Muscle layer of colon (tissue), 2 donors: Measurements from ENCODE around the gene ERMN.
"Not testable (repeated sequence)": the region's sequence is repeated elsewhere in the genome, so short reads cannot be mapped to it uniquely, and the experiment has no call there.

Source experiments
- H3K27ac ChIP-seq: one replicate; pipeline ENCODE4 v1.7.0; 2013; ENCODE audit warnings: low read depth, mild to moderate bottlenecking, low read length, moderate library complexity
- H3K27me3 ChIP-seq, 2 donors: one replicate each; pipeline ENCODE4 v1.7.0; 2013; ENCODE audit warnings: low read length in 2 of 2, mild to moderate bottlenecking in 2 of 2; ENCODE audit not compliant: insufficient read depth in 2 of 2, control insufficient read depth in 1 of 2
- H3K36me3 ChIP-seq: one replicate; pipeline ENCODE4 v1.7.0; 2013; ENCODE audit warnings: mild to moderate bottlenecking, low read length; ENCODE audit not compliant: insufficient read depth
- H3K4me1 ChIP-seq: one replicate; pipeline ENCODE4 v1.7.0; 2013; ENCODE audit warnings: mild to moderate bottlenecking, low read length; ENCODE audit not compliant: insufficient read depth
- H3K4me3 ChIP-seq, 2 donors: one replicate each; pipeline ENCODE4 v1.7.0; 2013; ENCODE audit warnings: low read length in 2 of 2, low read depth in 1 of 2, mild to moderate bottlenecking in 1 of 2, moderate library complexity in 1 of 2
- H3K9ac ChIP-seq: one replicate; pipeline ENCODE4 v1.7.0; 2013; ENCODE audit warnings: low read length
- H3K9me3 ChIP-seq: one replicate; pipeline ENCODE4 v1.7.0; 2013; ENCODE audit warnings: mild to moderate bottlenecking, low read length
- donor health status: abdominal sarcoma.
- donor health status: Adenocarcinoma of cecum.

The ERMN gene

GRCh38 chr2:157325786-157326185, at the start of gene ERMN:
ERMN (minus strand) TSS chr2:157325824; CDS start chr2:157325642, 182 bp downstream.
- H3K9me3 ChIP-seq = no peaks in the 10 kb centered on the region
- no peaks in the 10 kb centered on the region for H3K36me3 ChIP-seq
- no peak within 1 kb of the TSS for H3K4me3 ChIP-seq
- H3K9ac ChIP-seq = no peak within 1 kb of the TSS
- H3K4me1 ChIP-seq = peaks cover 8% of the 10 kb centered on the region
- no peaks in the 10 kb centered on the region for H3K27me3 ChIP-seq
- H3K27ac ChIP-seq = no peak within 1 kb of the TSS

GRCh38 chr2:157375384-157375783, 49.8 kb upstream of the ERMN start:
- Histone ChIP-seq H3K4me3 (no peak overlapping the region), H3K9ac (no peak overlapping the region), H3K27me3 (no peaks in the 10 kb centered on the region), H3K4me1 (no peaks in the 10 kb centered on the region), H3K9me3 (no peaks in the 10 kb centered on the region), H3K36me3 (no peaks in the 10 kb centered on the region), H3K27ac (no peak overlapping the region)

GRCh38 chr2:157368508-157368907, 42.9 kb upstream of the ERMN start:
- H3K9me3 ChIP-seq, H3K9ac ChIP-seq, H3K4me1 ChIP-seq, H3K36me3 ChIP-seq, H3K27ac ChIP-seq, H3K4me3 ChIP-seq, H3K27me3 ChIP-seq: not testable (repeated sequence)

DNA sequence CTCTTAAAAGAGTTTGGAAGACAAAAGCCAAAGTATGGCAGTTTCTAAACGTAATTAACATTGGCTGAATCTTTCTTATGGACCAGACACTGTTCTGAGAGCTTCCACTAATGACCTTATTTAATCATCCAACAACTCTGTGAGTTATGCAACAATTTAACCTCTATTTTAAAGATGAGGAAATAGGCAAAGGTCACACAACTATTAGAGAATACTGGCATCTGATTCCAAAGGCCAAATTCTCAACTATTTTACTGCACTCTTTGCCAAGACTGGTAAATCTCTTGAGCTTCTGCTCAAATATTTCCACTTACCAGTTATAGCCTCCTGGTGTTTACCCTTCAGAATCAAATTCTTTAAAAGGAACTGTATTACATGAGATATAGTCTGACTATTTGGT, 42.1 kb upstream of the ERMN start:
- Histone ChIP-seq H3K9me3 (no peaks in the 10 kb centered on the region), H3K27ac (no peak overlapping the region), H3K9ac (no peak overlapping the region), H3K27me3 (no peaks in the 10 kb centered on the region), H3K4me3 (no peak overlapping the region), H3K4me1 (peaks cover 12% of the 10 kb centered on the region), H3K36me3 (no peaks in the 10 kb centered on the region)

DNA sequence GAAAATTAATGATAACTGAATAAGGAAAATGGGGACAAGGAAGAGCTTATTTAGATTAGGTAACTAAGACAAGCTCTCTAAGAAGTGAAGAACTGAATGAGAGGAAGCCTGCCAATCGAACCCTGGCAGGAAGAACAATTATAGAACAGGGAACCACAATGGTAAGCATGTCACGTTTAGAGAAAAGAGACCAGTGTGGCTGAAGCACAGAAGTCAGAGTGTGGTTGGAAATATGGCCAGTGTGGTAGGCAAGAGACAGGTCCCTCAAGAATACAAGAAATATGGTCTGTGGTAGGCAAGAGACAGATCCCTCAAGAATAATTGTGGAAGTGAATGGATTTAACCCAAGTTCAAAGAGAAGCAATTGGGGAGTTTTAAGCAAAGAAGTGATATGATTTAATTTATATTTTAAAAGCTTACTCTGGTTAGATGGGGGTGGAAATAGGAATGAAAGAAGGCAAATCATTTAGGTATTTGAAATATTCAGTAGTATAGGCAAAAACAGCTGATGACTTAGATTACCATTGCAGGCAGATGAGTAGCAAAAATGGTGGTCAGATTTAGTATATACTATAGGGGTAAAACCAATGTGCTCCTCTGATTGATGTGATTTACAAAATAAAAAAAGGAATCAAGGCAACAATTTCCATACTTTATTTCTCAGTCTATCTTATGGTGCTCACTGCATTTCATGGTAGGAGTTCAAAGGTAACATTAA, 38.8 kb upstream of the ERMN start:
- H3K4me3 ChIP-seq = no peak overlapping the region
- H3K27ac ChIP-seq = no peak overlapping the region
- H3K27me3 ChIP-seq = no peaks in the 10 kb centered on the region
- H3K4me1 ChIP-seq = peaks cover 12% of the 10 kb centered on the region
- H3K9me3 ChIP-seq = no peaks in the 10 kb centered on the region
- no peaks in the 10 kb centered on the region for H3K36me3 ChIP-seq
- no peak overlapping the region for H3K9ac ChIP-seq

DNA sequence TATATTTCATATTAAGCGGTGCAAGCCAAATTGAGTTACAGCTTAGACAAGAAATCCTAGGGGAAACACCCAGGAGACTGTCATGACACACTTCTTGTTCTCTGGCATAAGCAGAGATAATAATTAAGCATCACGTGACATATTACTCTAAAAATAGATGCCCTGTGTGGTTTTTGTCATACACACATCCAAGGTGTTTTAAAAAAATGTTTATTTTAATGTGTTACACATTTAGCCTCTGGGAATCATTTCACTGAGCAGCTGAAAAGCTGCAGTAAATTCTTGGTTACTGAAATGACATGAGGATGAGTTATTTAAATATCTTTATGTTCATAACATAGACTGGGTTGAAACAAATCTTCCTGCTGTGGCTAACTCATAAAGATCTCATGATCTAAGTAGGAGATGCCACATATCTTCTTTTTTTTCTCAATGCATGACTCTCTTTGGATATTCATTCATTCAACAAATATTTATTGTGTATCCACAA, 38.0 kb upstream of the ERMN start:
- Histone ChIP-seq H3K27ac (no peak overlapping the region), H3K4me1 (peaks cover 12% of the 10 kb centered on the region), H3K36me3 (no peaks in the 10 kb centered on the region), H3K9me3 (no peaks in the 10 kb centered on the region), H3K9ac (no peak overlapping the region), H3K4me3 (no peak overlapping the region), H3K27me3 (no peaks in the 10 kb centered on the region)

GRCh38 chr2:157362627-157363026, 37.0 kb upstream of the ERMN start:
- Histone ChIP-seq H3K4me1 (peaks cover 12% of the 10 kb centered on the region), H3K9ac (no peak overlapping the region), H3K27me3 (no peaks in the 10 kb centered on the region), H3K4me3 (no peak overlapping the region), H3K36me3 (no peaks in the 10 kb centered on the region), H3K9me3 (no peaks in the 10 kb centered on the region), H3K27ac (no peak overlapping the region)

- Histone ChIP-seq H3K4me1 (peaks cover 12% of the 10 kb centered on the region), H3K9ac (no peak overlapping the region), H3K4me3 (no peak overlapping the region), H3K36me3 (no peaks in the 10 kb centered on the region), H3K27ac (no peak overlapping the region), H3K9me3 (no peaks in the 10 kb centered on the region), H3K27me3 (no peaks in the 10 kb centered on the region)
These were observed 35.9 kb upstream of the ERMN start for GRCh38 chr2:157361526-157361925.

- H3K4me1 ChIP-seq = peaks cover 12% of the 10 kb centered on the region
- H3K27me3 ChIP-seq = no peaks in the 10 kb centered on the region
- no peak overlapping the region for H3K9ac ChIP-seq
- no peaks in the 10 kb centered on the region for H3K9me3 ChIP-seq
- no peak overlapping the region for H3K27ac ChIP-seq
- no peak overlapping the region for H3K4me3 ChIP-seq
- no peaks in the 10 kb centered on the region for H3K36me3 ChIP-seq
These were observed 34.0 kb upstream of the ERMN start for GRCh38 chr2:157359628-157360027.

DNA sequence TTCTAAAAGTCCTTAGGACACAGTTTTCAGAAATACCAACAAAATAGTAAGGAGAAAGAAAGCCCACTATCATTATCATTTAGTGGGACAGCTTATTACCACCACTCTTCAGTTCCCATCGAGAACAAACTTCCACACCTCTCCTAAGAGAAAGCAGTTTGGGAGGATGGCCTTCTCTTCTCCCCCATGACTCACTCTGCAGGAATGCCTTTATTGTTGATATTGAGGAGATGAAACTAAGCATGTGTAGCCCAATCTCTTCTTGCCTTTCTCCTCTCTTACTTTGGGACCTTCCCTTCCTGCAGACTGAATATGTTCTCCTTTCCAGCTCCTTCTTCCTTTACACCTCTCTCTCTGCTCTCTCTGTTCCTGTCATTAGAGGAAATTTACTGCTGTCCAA, 30.0 kb upstream of the ERMN start:
- H3K4me3 ChIP-seq = no peak overlapping the region
- H3K27ac ChIP-seq = no peak overlapping the region
- no peaks in the 10 kb centered on the region for H3K27me3 ChIP-seq
- no peaks in the 10 kb centered on the region for H3K36me3 ChIP-seq
- no peak overlapping the region for H3K9ac ChIP-seq
- no peaks in the 10 kb centered on the region for H3K4me1 ChIP-seq
- no peaks in the 10 kb centered on the region for H3K9me3 ChIP-seq

GRCh38 chr2:157349949-157350515, 24.4 kb upstream of the ERMN start:
- Histone ChIP-seq H3K27ac (no peak overlapping the region), H3K4me3 (no peak overlapping the region), H3K27me3 (no peaks in the 10 kb centered on the region), H3K36me3 (no peaks in the 10 kb centered on the region), H3K4me1 (no peaks in the 10 kb centered on the region), H3K9me3 (no peaks in the 10 kb centered on the region), H3K9ac (no peak overlapping the region)
